Transverse colon (tissue), 4 donors: ENCODE results near the gene MARK2. TPM values are rescaled to one million over a fixed set of nuclear protein-coding genes. Genes with fewer than 3 reads are reported as not detected.
A peak's percentile ranks its signal among the peaks of the same experiment; 100 is the strongest.

Experiments
- DNase-seq: peaks from one replicate; pipeline ENCODE4 v3.0.0-alpha.2; 2019
- H3K27ac ChIP-seq, 4 donors: fragments of 200-600 bp; sonication (generic); 2 replicates each; pipeline ENCODE4 v1.5.1; 2016 to 2018; ENCODE audit warnings: inconsistent platforms in 4 of 4
- H3K27me3 ChIP-seq: fragments of 200-600 bp; sonication (generic); 2 replicates; pipeline ENCODE4 v1.5.1; 2017; ENCODE audit warnings: inconsistent platforms
- H3K36me3 ChIP-seq, 4 donors: fragments of 200-600 bp; sonication (generic); 2 replicates each; pipeline ENCODE4 v1.5.1; 2017 to 2019; ENCODE audit warnings: inconsistent platforms in 4 of 4
- H3K4me1 ChIP-seq, 4 donors: fragments of 200-600 bp; sonication (generic); 2 replicates each; pipeline ENCODE4 v1.5.1; 2017 to 2020; ENCODE audit warnings: inconsistent platforms in 4 of 4
- H3K4me3 ChIP-seq, 4 donors: fragments of 200-600 bp; sonication (generic); 1 replicate in 1 of 4; 2 replicates in 3 of 4; pipeline versions ENCODE4 v1.5.1 to v1.6.1; 2017 to 2019; ENCODE audit warnings: inconsistent platforms in 4 of 4
- H3K9me3 ChIP-seq, 2 donors: fragments of 200-600 bp; sonication (generic); 2 replicates each; pipeline ENCODE4 v1.5.1; 2017 to 2019; ENCODE audit warnings: inconsistent platforms in 2 of 2
- EP300 ChIP-seq: sonication (generic); formaldehyde crosslinking; IDR thresholded peaks from one replicate; pipeline ENCODE4 v1.6.1; 2017; ENCODE audit warnings: antibody characterized with exemption, low read depth
- POLR2A ChIP-seq: fragments of 450-650 bp; IDR thresholded peaks from one replicate; pipeline ENCODE4 v1.6.1; 2016; ENCODE audit warnings: antibody characterized with exemption, mild to moderate bottlenecking, moderate library complexity
- POLR2AphosphoS5 ChIP-seq, 3 donors: sonication (generic); formaldehyde crosslinking; IDR thresholded peaks; one replicate each; pipeline ENCODE4 v1.6.1; 2016; ENCODE audit warnings: antibody characterized with exemption in 3 of 3
- WGBS, 2 donors: methylation state at CpG; one replicate each; pipeline ENCODE4 v1.1.5; 2018; ENCODE audit warnings: low coverage in 1 of 2; 5-methylcytosine and 5-hydroxymethylcytosine counted together
- in situ Hi-C, 4 donors: fragments of 200-750 bp; cut with MboI; loops; one replicate each; pipeline versions ENCODE4 v1.15.0 to v1.15.1; 2017; ENCODE audit warnings: low sequenced_read_pairs in 3 of 4, low pct_ligation_motif_present in 1 of 4, low pct_unique_long_range_greater_than_20kb in 1 of 4
- intact Hi-C: fragments of 100-400 bp; cut with DNase I; formaldehyde crosslinking; loops from one replicate; pipeline ENCODE4 v1.15.1; 2023; ENCODE audit warnings: low total_unique reads
- total RNA-seq, 4 donors: library from RNA; depleted of rRNA; stranded (reverse); fragments of >200 nt; gene quantifications; one replicate each; pipeline ENCODE4 v1.1.0, GENCODE V29; 2016
- TF ChIP-seq, protein P1 (sequence below), 5 experiments: fragments of 200-600 bp in 3 of 5; fragments of 450-650 bp in 2 of 5; sonication (generic) in 3 of 5; IDR thresholded peaks; 1 replicate in 2 of 5; 2 replicates in 3 of 5; pipeline ENCODE4 v1.5.1; 2016 to 2017; ENCODE audit warnings: antibody characterized with exemption in 5 of 5, inconsistent platforms in 3 of 5, mild to moderate bottlenecking in 2 of 5, moderate library complexity in 1 of 5

Gene MARK2
- total RNA-seq, 4 donors from 2014 or later, result 33.0 to 106 (median 77.8) TPM

DNA sequence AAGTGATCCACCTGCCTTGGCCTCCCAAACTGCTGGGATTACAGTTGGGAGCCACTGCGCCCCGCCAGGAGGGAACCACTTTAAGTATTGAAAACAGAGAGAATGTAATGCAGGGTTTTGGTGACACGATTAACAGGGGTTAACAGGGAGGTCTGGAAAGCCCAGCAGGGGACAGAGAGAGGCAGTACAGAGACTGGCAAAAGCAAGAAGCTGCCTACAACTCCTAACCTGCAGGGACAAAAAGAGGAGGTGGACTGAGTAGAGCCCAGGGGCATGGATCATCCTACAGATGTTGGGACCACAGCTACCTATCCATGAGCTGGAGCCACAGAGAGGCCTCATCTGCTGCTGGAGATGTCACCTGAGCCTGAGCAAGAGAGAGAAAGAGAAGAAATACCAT lies 27.4 kb upstream of the MARK2 start:
- no peak for TF ChIP-seq POLR2A
- TF ChIP-seq POLR2AphosphoS5 (IDR thresholded peaks at IDR 0.05), result no peak
- TF ChIP-seq, protein P1, sequence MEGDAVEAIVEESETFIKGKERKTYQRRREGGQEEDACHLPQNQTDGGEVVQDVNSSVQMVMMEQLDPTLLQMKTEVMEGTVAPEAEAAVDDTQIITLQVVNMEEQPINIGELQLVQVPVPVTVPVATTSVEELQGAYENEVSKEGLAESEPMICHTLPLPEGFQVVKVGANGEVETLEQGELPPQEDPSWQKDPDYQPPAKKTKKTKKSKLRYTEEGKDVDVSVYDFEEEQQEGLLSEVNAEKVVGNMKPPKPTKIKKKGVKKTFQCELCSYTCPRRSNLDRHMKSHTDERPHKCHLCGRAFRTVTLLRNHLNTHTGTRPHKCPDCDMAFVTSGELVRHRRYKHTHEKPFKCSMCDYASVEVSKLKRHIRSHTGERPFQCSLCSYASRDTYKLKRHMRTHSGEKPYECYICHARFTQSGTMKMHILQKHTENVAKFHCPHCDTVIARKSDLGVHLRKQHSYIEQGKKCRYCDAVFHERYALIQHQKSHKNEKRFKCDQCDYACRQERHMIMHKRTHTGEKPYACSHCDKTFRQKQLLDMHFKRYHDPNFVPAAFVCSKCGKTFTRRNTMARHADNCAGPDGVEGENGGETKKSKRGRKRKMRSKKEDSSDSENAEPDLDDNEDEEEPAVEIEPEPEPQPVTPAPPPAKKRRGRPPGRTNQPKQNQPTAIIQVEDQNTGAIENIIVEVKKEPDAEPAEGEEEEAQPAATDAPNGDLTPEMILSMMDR (IDR thresholded peaks at IDR 0.05), result no peak
- no peak for TF ChIP-seq EP300
- WGBS, 2 donors, result 67 to 92% methylated on average over 1 to 3 of the region's 3 CpGs
- no peak overlapping the region for H3K4me3 ChIP-seq
- no peaks in the 10 kb centered on the region for H3K9me3 ChIP-seq
- no peak overlapping the region for H3K27ac ChIP-seq
- peaks cover 12 to 23% (median 20%) of the 10 kb centered on the region in 4 donors for H3K4me1 ChIP-seq
- no peak for DNase-seq
- intact Hi-C loops (loop anchor here (5.0 kb wide), 1 partner anchor 44 kb away; the partner anchor contains the start of gene ZFTA), in situ Hi-C loops (no loop called here)
- H3K36me3 ChIP-seq, result no peaks in the 10 kb centered on the region
- no peaks in the 10 kb centered on the region for H3K27me3 ChIP-seq

DNA sequence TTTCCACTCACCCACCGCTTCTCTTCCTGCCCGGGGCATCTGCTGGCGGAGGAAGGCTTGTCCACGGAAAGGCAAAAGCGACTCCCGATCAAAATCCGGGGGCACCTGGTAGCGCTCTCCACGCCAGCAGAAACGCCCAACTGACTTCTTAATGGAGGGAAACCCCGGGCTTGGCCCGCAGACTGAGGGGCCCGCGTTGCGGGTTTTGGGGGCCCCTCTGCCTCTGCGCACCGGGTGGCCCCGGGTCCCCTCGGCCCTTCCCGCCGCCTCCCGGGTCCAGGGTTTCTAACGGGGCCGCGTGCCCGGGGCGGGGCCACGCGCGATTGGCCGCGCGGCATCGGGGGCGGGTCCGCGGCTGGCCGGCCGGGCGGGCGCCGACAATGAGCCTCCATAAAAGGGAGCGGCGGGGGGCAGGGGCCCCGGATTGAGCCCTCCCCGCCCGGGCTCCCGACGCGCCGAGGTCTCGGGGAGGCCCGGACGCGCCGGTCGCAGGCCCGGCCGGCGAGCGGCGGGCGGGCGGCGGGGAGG lies 25.8 kb upstream of the MARK2 start, which contains the start of gene SPINDOC:
Gene SPINDOC, plus strand, starts transcription at position 422 of the 528 bp plus-strand sequence. CDS start 231 bp downstream, outside the sequence.
- TF ChIP-seq POLR2A (no peak), POLR2AphosphoS5 (IDR thresholded peaks at IDR 0.05) (peak in 2 of 3 donors; percentile 25 to 32)
- H3K9me3 ChIP-seq, result no peaks in the 10 kb centered on the region
- H3K36me3 ChIP-seq, result peaks cover 0 to 3% (median 0%) of the 10 kb centered on the region in 4 donors
- peak; percentile 82 for DNase-seq
- in situ Hi-C loops (no loop called here), intact Hi-C loops (loop anchor here (5.0 kb wide), 1 partner anchor 46 kb away; the partner anchor contains the start of gene ZFTA)
- peaks cover 12 to 23% (median 20%) of the 10 kb centered on the region in 4 donors for H3K4me1 ChIP-seq
- peak within 1 kb of the TSS; percentile 77 to 87 (median 82) for H3K27ac ChIP-seq
- H3K4me3 ChIP-seq, result peak within 1 kb of the TSS; percentile 71 to 87 (median 79)
- no peaks in the 10 kb centered on the region for H3K27me3 ChIP-seq
- WGBS, 2 donors, result 0 to 1% methylated on average over 2 to 39 of the region's 65 CpGs

DNA sequence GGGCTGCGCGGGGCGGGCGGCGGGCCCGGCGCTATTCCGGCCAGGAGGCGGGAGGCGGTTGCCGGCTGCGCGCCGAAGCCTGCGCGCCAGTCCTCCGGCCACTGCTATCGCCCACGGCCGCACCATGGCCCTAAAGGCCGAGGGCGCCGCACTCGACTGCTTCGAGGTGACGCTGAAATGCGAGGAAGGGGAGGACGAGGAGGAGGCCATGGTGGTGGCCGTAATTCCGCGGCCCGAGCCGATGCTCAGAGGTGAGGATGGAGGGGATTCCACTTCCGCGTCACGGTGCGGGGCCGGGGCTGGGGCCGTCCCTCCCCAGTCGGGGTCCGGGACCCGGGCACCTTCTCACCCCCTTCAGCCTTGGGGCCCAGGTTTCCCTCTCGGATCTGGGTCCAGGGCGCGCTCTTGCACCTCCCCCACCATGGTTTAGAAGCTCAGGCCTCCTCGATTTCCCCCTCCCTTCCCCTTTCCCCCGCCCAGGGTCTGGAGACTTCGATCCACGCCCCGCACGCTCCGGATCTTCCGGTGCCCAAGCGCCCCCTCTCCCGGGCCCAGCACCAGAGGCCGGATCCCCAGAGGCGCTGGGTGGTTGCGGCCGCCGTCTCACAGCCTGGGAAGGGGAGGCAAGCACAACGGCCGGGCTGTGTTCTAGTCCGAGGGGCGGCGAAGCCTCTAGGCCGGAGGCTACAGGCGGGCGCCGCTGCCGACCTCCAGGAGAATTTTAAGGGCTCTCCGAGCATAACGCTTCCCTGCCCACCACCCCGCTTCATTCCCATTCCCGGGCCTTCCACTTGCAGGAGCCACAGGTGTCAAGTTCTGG lies 25.1 kb upstream of the MARK2 start:
- peak; percentile 47 for DNase-seq
- peaks cover 0 to 10% (median 0%) of the 10 kb centered on the region in 4 donors for H3K36me3 ChIP-seq
- WGBS, 2 donors, result 0% methylated on average over 7 to 53 of the region's 74 CpGs
- TF ChIP-seq, protein P1 (IDR thresholded peaks at IDR 0.05), result no peak
- TF ChIP-seq POLR2AphosphoS5 (IDR thresholded peaks at IDR 0.05) (no peak), POLR2A (no peak), EP300 (no peak)
- H3K4me1 ChIP-seq, result peaks cover 12 to 23% (median 20%) of the 10 kb centered on the region in 4 donors
- peak overlapping the region; percentile 71 to 87 (median 79) for H3K4me3 ChIP-seq
- in situ Hi-C loops (no loop called here), intact Hi-C loops (loop anchor here (5.0 kb wide), 1 partner anchor 46 kb away; the partner anchor contains the start of gene ZFTA)
- no peaks in the 10 kb centered on the region for H3K27me3 ChIP-seq
- peak overlapping the region; percentile 77 to 87 (median 82) for H3K27ac ChIP-seq
- no peaks in the 10 kb centered on the region for H3K9me3 ChIP-seq

DNA sequence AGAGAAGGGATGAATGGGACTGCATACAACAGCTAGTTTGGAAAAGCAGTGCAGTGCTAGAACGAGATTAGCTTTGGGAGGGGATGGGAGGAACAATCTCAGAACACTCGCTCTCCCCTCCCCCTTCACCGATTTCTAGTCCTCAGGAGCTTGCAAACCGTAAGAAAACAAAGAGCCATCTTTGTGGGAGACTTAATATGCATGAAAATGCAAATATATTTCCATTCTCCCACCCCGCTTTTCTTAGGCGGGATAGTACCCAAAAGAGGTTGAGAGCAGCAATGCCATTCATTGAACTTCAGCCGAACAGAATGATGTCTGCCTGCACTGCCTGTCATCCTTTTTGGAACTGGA lies 24.6 kb upstream of the MARK2 start:
- in situ Hi-C loops (no loop called here), intact Hi-C loops (loop anchor here (5.0 kb wide), 1 partner anchor 47 kb away; the partner anchor contains the start of gene ZFTA)
- no peak for DNase-seq
- Histone ChIP-seq H3K9me3 (no peaks in the 10 kb centered on the region), H3K4me1 (peaks cover 12 to 23% (median 20%) of the 10 kb centered on the region in 4 donors), H3K27ac (peak overlapping the region; percentile 77 to 87 (median 82)), H3K27me3 (no peaks in the 10 kb centered on the region), H3K36me3 (peaks cover 0 to 15% (median 0%) of the 10 kb centered on the region in 4 donors), H3K4me3 (peak overlapping the region; percentile 71 to 87 (median 79))
- TF ChIP-seq, protein P1 (IDR thresholded peaks at IDR 0.05), result no peak
- TF ChIP-seq POLR2AphosphoS5 (IDR thresholded peaks at IDR 0.05), result no peak
- TF ChIP-seq POLR2A, result no peak
- no peak for TF ChIP-seq EP300
- WGBS, 2 donors, result 17% methylated on average over 7 of the region's 7 CpGs; no CpG with 5 or more reads in 1 of the 2 donors
